K562 (cell line): ENCODE data around the gene POLRMT. TPM values are rescaled to one million over a fixed set of nuclear protein-coding genes. Genes with fewer than 3 reads are reported as not detected.

Experiments used
- ATAC-seq: fragments of 200-7000 bp; cut with Tn5 transposase; 3 replicates; pipeline ENCODE4 v1.9.1; 2020; ENCODE audit warnings: moderate library complexity
- BruUV-seq: library from RNA; stranded (reverse); fragments of 400-500 nt; replicated peaks from 2 replicates; lab custom pipeline; 2021; lab: Mats Ljungman, UMichigan
- CTCF ChIA-PET: fragments of 300-600 bp; formaldehyde crosslinking; extraction: SDS; loops from one replicate; lab custom pipeline; 2021; ENCODE audit warnings: low intra/inter-chr PET ratio; lab: Yijun Ruan, JAX
- POLR2A ChIA-PET: fragments of 300-600, 350-650 bp; sonication (Branson Sonifier 250); formaldehyde crosslinking; extraction: SDS; loops from one replicate; lab custom pipeline; 2021; ENCODE audit warnings: antibody characterized with exemption, inconsistent platforms; lab: Yijun Ruan, JAX
- DNase-seq, 4 experiments: peaks; one replicate each; pipeline versions ENCODE4 v3.0.0 to v3.0.0-alpha.2; 2011 to 2018; ENCODE audit warnings: low spot score in 3 of 4, mixed read lengths in 3 of 4; ENCODE audit errors: extremely low read depth in 1 of 4
- FAIRE-seq: peaks from 2 replicates; lab custom pipeline; 2011; peaks lifted over from hg19 to GRCh38; lab: Jason Lieb, UNC
- H2AFZ ChIP-seq: 2 replicates; pipeline ENCODE4 v1.6.0; 2011; ENCODE audit warnings: low read depth, low read length, control low read depth, inconsistent platforms
- H3K27ac ChIP-seq: fragments of 200-600 bp; 3 replicates; pipeline ENCODE4 v1.8.0; 2011; ENCODE audit warnings: low read depth, mild to moderate bottlenecking, control low read depth, inconsistent platforms, low read length, moderate library complexity, mixed read lengths; ENCODE audit errors: extremely low read depth
- H3K27me3 ChIP-seq, 2 experiments: fragments of 300-600 bp in 1 of 2; 2 replicates in 1 of 2; 3 replicates in 1 of 2; pipeline versions ENCODE4 v1.6.0 to v1.8.0; 2011; ENCODE audit warnings: inconsistent platforms in 2 of 2, low read length in 2 of 2, mild to moderate bottlenecking in 1 of 2, mixed read lengths in 1 of 2, moderate library complexity in 1 of 2; ENCODE audit not compliant: control insufficient read depth in 2 of 2, insufficient read depth in 2 of 2
- H3K36me3 ChIP-seq: fragments of 300-600 bp; 3 replicates; pipeline ENCODE4 v1.8.0; 2011; ENCODE audit warnings: mild to moderate bottlenecking, low read length, inconsistent platforms; ENCODE audit not compliant: control insufficient read depth, insufficient read depth
- H3K4me1 ChIP-seq, 2 experiments: fragments of 200-600 bp in 1 of 2; replicated peaks in 1 of 2; 2 replicates in 1 of 2; 3 replicates in 1 of 2; pipeline versions ENCODE4 v1.5.1 to v1.8.0; 2011; ENCODE audit warnings: inconsistent platforms in 2 of 2, low read length in 2 of 2, mild to moderate bottlenecking in 1 of 2, mixed read lengths in 1 of 2, moderate library complexity in 1 of 2; ENCODE audit not compliant: control insufficient read depth in 2 of 2, insufficient read depth in 2 of 2
- H3K4me2 ChIP-seq: 2 replicates; pipeline ENCODE4 v1.6.1; 2011; ENCODE audit warnings: low read length, control low read depth, inconsistent platforms, mixed read lengths; ENCODE audit not compliant: insufficient read depth
- H3K4me3 ChIP-seq: fragments of 200-600 bp; sonication (generic), shearing (Covaris generic); 2 replicates; pipeline ENCODE4 v1.5.1; 2016; ENCODE audit warnings: control low read depth, inconsistent platforms
- H3K79me2 ChIP-seq: fragments of 200-600 bp; 3 replicates; pipeline ENCODE4 v1.8.0; 2011; ENCODE audit warnings: low read length, inconsistent platforms; ENCODE audit not compliant: control insufficient read depth, insufficient read depth
- H3K9ac ChIP-seq, 2 experiments: 2 replicates each; pipeline versions ENCODE4 v1.6.0 to v1.6.1; 2011; ENCODE audit warnings: low read depth in 2 of 2, low read length in 2 of 2, control low read depth in 1 of 2, inconsistent platforms in 1 of 2, mild to moderate bottlenecking in 1 of 2, mixed read lengths in 1 of 2; ENCODE audit not compliant: insufficient read depth in 1 of 2
- H3K9me1 ChIP-seq: one replicate; pipeline ENCODE4 v1.6.0; 2011; ENCODE audit warnings: inconsistent platforms, mild to moderate bottlenecking, low read length, moderate library complexity; ENCODE audit not compliant: control insufficient read depth, insufficient read depth
- H3K9me3 ChIP-seq: replicated peaks from 2 replicates; pipeline ENCODE4 v1.5.1; 2011; ENCODE audit warnings: low read depth, low read length, inconsistent platforms; ENCODE audit not compliant: control insufficient read depth, insufficient read depth
- H4K20me1 ChIP-seq: replicated peaks from 2 replicates; pipeline ENCODE4 v1.6.1; 2011; ENCODE audit warnings: low read length, inconsistent platforms, mixed read lengths; ENCODE audit not compliant: control insufficient read depth, insufficient read depth
- CC2D1A ChIP-seq: fragments of 450-650 bp; IDR thresholded peaks from 2 replicates; pipeline ENCODE4 v1.6.1; 2017; ENCODE audit warnings: mild to moderate bottlenecking
- FOXJ2 ChIP-seq: fragments of 200-800 bp; sonication (Bioruptor generic); IDR thresholded peaks from 2 replicates; pipeline ENCODE4 v1.6.1; 2016; ENCODE audit warnings: missing genetic modification characterization, missing compliant biosample characterization
- FOXK2 ChIP-seq, 2 experiments: fragments of 450-650 bp; IDR thresholded peaks in 1 of 2; conservative IDR thresholded peaks in 1 of 2; 2 replicates each; pipeline ENCODE4 v1.6.1; 2016; ENCODE audit warnings: low read depth in 2 of 2, mild to moderate bottlenecking in 1 of 2
- HINFP ChIP-seq: fragments of 450-650 bp; conservative IDR thresholded peaks from 2 replicates; pipeline ENCODE4 v1.6.1; 2016; ENCODE audit warnings: missing genetic modification characterization, low read depth, mild to moderate bottlenecking, control low read depth, missing compliant biosample characterization
- HMG20B ChIP-seq: fragments of 250-450 bp; sonication (Bioruptor Pico); IDR thresholded peaks from 2 replicates; pipeline ENCODE4 v1.5.0; 2021; ENCODE audit warnings: mild to moderate bottlenecking
- KLF1 ChIP-seq: fragments of 450-650 bp; IDR thresholded peaks from 2 replicates; pipeline ENCODE4 v1.6.1; 2016; ENCODE audit warnings: missing genetic modification characterization, missing compliant biosample characterization
- MBD2 ChIP-seq: sonication (generic); IDR thresholded peaks from 2 replicates; pipeline ENCODE4 v1.6.1; 2016; ENCODE audit warnings: low read depth, borderline replicate concordance
- MCM3 ChIP-seq: fragments of 450-650 bp; IDR thresholded peaks from 2 replicates; pipeline ENCODE4 v1.6.1; 2016
- MED1 ChIP-seq: sonication (generic); formaldehyde crosslinking; IDR thresholded peaks from 2 replicates; pipeline ENCODE4 v1.8.1; 2023; ENCODE audit warnings: missing genetic modification reagents, borderline replicate concordance
- NCOA6 ChIP-seq: fragments of 450-650 bp; IDR thresholded peaks from 2 replicates; pipeline ENCODE4 v1.6.1; 2017; ENCODE audit warnings: mild to moderate bottlenecking
- NR3C1 ChIP-seq: sonication (generic); formaldehyde crosslinking; IDR thresholded peaks from 2 replicates; pipeline ENCODE4 v1.8.1; 2022; ENCODE audit warnings: missing genetic modification reagents
- POLR2G ChIP-seq: fragments of 200-400 bp; formaldehyde crosslinking; IDR thresholded peaks from 2 replicates; pipeline ENCODE4 v1.6.1; 2017; ENCODE audit warnings: low read depth, mild to moderate bottlenecking, antibody characterized with exemption, low read length, moderate library complexity
- RBFOX2 ChIP-seq: fragments of 200-400 bp; formaldehyde crosslinking; IDR thresholded peaks from 2 replicates; pipeline ENCODE4 v1.6.1; 2017; ENCODE audit warnings: low read depth, mild to moderate bottlenecking, low read length, moderate library complexity
- XRCC3 ChIP-seq: fragments of 450-650 bp; IDR thresholded peaks from 2 replicates; pipeline ENCODE4 v1.6.1; 2017; ENCODE audit warnings: mild to moderate bottlenecking, moderate library complexity
- ZBED1 ChIP-seq: IDR thresholded peaks from 2 replicates; pipeline ENCODE4 v1.6.1; 2014
- ZNF274 ChIP-seq: IDR thresholded peaks from 2 replicates; pipeline ENCODE4 v1.6.1; 2011; ENCODE audit warnings: low read depth, mild to moderate bottlenecking, low read length, moderate library complexity, borderline replicate concordance
- WGBS: fragments of 100-300 bp; shearing (Covaris generic); methylation state at CpG from one replicate; pipeline ENCODE4 v1.1.6; 2016; ENCODE audit warnings: low coverage, mixed read lengths; ENCODE audit not compliant: insufficient coverage; ENCODE audit errors: missing lambda C conversion rate; 5-methylcytosine and 5-hydroxymethylcytosine counted together
- in situ Hi-C: fragments of 300-500 bp; cut with MboI; formaldehyde crosslinking; loops from 4 replicates; pipeline ENCODE4 v1.15.0; 2018; ENCODE audit warnings: inconsistent platforms, mixed read lengths
- intact Hi-C: fragments of 100-400 bp; cut with micrococcal nuclease; formaldehyde crosslinking; loops from 2 replicates; pipeline ENCODE4 v1.14.2; 2022
- polyA plus RNA-seq, 8 experiments: library from polyadenylated mRNA; depleted of rRNA in 4 of 8; stranded (reverse) in 5 of 8; unstranded in 3 of 8; fragments of >200 nt; fragmentation: Nextera tagmentation in 2 of 8; fragmentation: Illumina TruSeq in 1 of 8; extraction: Ambion mirVana in 2 of 8; extraction: Trizol in 1 of 8; gene quantifications; 2 replicates each; pipeline versions ENCODE4 v1.2.1 to v1.2.3, GENCODE V29; 2011 to 2014; ENCODE audit warnings: inconsistent platforms in 1 of 8, missing spikeins in 1 of 8
- total RNA-seq, 7 experiments: library from RNA; depleted of rRNA in 6 of 7; stranded (reverse); fragments of >200 nt in 6 of 7; fragmentation: Illumina TruSeq in 2 of 7; extraction: Trizol in 2 of 7; gene quantifications; 2 replicates each; pipeline versions ENCODE4 v1.2.1 to v1.2.3, GENCODE V29; 2011 to 2021; ENCODE audit warnings: low replicate concordance in 1 of 7

The POLRMT gene
- total and polyA plus RNA-seq, 9 of the 15 experiments (the other 6 are each of a cell fraction or from before 2014, with no cell fraction given) = 30.3 to 144 (median 68.0) TPM

- ATAC-seq (no peak), FAIRE-seq (no peak), DNase-seq (no peak)
- no peaks in the 10 kb centered on the region for H3K27me3 ChIP-seq
- TF ChIP-seq RBFOX2 (peak; percentile 43; the same call in 1 of the 2 replicates), FOXJ2 (no peak), POLR2G (peak; percentile 57)
- no peaks in the 10 kb centered on the region for H4K20me1 ChIP-seq
- peaks cover 0 to 19% of the 10 kb centered on the region in 2 experiments; a peak in 1 of 5 replicates for H3K4me1 ChIP-seq
- H3K4me2 ChIP-seq = no peak overlapping the region
- H3K9me3 ChIP-seq = no peaks in the 10 kb centered on the region; the same call in 1 of the 2 replicates
- no TSS peak for BruUV-seq
- H3K36me3 ChIP-seq = peaks cover 80% of the 10 kb centered on the region; the same call in 2 of the 3 replicates
- no peak overlapping the region for H2AFZ ChIP-seq
- POLR2A ChIA-PET = interaction anchor here (0.6 to 1.1 kb wide), 2 partner anchors 9 to 49 kb away, joined by 3 to 4 read pairs; no protein-coding TSS in a partner anchor
- in situ Hi-C loops = no loop called here
- H3K79me2 ChIP-seq = peaks cover 15% of the 10 kb centered on the region; the same call in 1 of the 3 replicates
- no peak overlapping the region for H3K9ac ChIP-seq
- H3K27ac ChIP-seq = no peak overlapping the region
- CTCF ChIA-PET = no interaction called here
- H3K9me1 ChIP-seq = no peaks in the 10 kb centered on the region
- intact Hi-C loops = no loop called here
- 95% methylated on average over 19 of the region's 24 CpGs for WGBS
- H3K4me3 ChIP-seq = no peak overlapping the region
These were observed 8.8 kb downstream of the POLRMT start for GRCh38 chr19:624433-625109.

DNA sequence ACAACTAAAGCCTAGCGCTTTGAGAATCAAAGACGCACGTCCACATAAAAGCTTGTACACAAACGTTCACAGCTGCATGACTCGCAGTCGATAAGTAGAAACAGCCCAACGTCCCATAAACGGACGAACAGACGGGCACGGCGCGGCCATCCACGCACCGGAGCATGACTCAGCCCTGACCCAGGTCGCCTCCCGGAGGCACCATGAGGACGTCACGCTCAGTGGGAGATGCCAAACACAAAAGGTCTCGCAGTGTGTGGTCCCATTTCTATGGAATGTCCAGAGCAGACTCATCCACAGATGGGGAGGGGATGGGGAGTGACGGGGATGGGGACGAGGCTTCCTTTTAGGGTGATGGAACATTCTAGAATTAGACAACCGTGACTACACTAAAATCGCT is 9.4 kb downstream of the POLRMT start:
- no TSS peak for BruUV-seq
- ATAC-seq = no peak
- Histone ChIP-seq H3K4me3 (no peak overlapping the region), H3K79me2 (peaks cover 11% of the 10 kb centered on the region; the same call in 1 of the 3 replicates), H3K9me3 (no peaks in the 10 kb centered on the region; the same call in 1 of the 2 replicates), H3K27ac (no peak overlapping the region), H3K9me1 (no peaks in the 10 kb centered on the region), H3K4me2 (no peak overlapping the region), H3K36me3 (peaks cover 80% of the 10 kb centered on the region; the same call in 2 of the 3 replicates), H3K27me3 (no peaks in the 10 kb centered on the region), H3K9ac (no peak overlapping the region), H2AFZ (no peak overlapping the region), H4K20me1 (no peaks in the 10 kb centered on the region), H3K4me1 (peaks cover 0 to 19% of the 10 kb centered on the region in 2 experiments; a peak in 1 of 5 replicates)
- POLR2A ChIA-PET = no interaction called here
- CTCF ChIA-PET = no interaction called here
- FAIRE-seq = no peak
- no peak for DNase-seq
- in situ Hi-C loops = no loop called here
- intact Hi-C loops = no loop called here
- WGBS = 97% methylated on average over 20 of the region's 24 CpGs
- no peak for TF ChIP-seq NR3C1 (CRISPR knock-in tag)
- TF ChIP-seq FOXK2 (conservative IDR thresholded peaks at IDR 0.05 in 1 of 2, IDR thresholded peaks at IDR 0.05 in 1 of 2; ENCODE audit: low read depth in 2 of 2) = no peak
- TF ChIP-seq NCOA6 = no peak
- TF ChIP-seq MCM3 = no peak
- TF ChIP-seq CC2D1A = no peak
- no peak for TF ChIP-seq HMG20B (CRISPR knock-in tag)
- TF ChIP-seq ZBED1 = no peak
- TF ChIP-seq KLF1 (tag) = no peak
- TF ChIP-seq XRCC3 = no peak
- no peak for TF ChIP-seq HINFP (tag)
- no peak for TF ChIP-seq ZNF274
- TF ChIP-seq MBD2 = no peak
- no peak for TF ChIP-seq MED1 (CRISPR knock-in tag)
